Measurements from ENCODE around the gene IGLON5.

The IGLON5 gene

GRCh38 chr19:51321799-51322198, 10.4 kb downstream of the IGLON5 start:
- TF ChIP-seq CTCF (IDR thresholded peaks at IDR 0.05; ENCODE audit: control insufficient read depth, extremely low read depth, insufficient read depth), result no peak
- H3K4me3 ChIP-seq (ENCODE audit: low read depth, low read length), result no peak overlapping the region
- no peak for DNase-seq (ENCODE audit: low read depth)

GRCh38 chr19:51323481-51324166, 12.2 kb downstream of the IGLON5 start:
- DNase-seq (ENCODE audit: low read depth), result no peak
- no peak for TF ChIP-seq CTCF (IDR thresholded peaks at IDR 0.05; ENCODE audit: control insufficient read depth, extremely low read depth, insufficient read depth)
- no peak overlapping the region for H3K4me3 ChIP-seq (ENCODE audit: low read depth, low read length)

- no peak for DNase-seq (ENCODE audit: low read depth)
- no peak overlapping the region for H3K4me3 ChIP-seq (ENCODE audit: low read depth, low read length)
- no peak for TF ChIP-seq CTCF (IDR thresholded peaks at IDR 0.05; ENCODE audit: control insufficient read depth, extremely low read depth, insufficient read depth)
Observed at GRCh38 chr19:51324167-51324481, 12.7 kb downstream of the IGLON5 start.

GRCh38 chr19:51325161-51325976, 13.9 kb downstream of the IGLON5 start:
- no peak for TF ChIP-seq CTCF (IDR thresholded peaks at IDR 0.05; ENCODE audit: control insufficient read depth, extremely low read depth, insufficient read depth)
- H3K4me3 ChIP-seq (ENCODE audit: low read depth, low read length), result no peak overlapping the region
- no peak for DNase-seq (ENCODE audit: low read depth)

GRCh38 chr19:51326216-51327065, 15.0 kb downstream of the IGLON5 start:
- no peak overlapping the region for H3K4me3 ChIP-seq (ENCODE audit: low read depth, low read length)
- TF ChIP-seq CTCF (IDR thresholded peaks at IDR 0.05; ENCODE audit: control insufficient read depth, extremely low read depth, insufficient read depth), result no peak
- no peak for DNase-seq (ENCODE audit: low read depth)

DNA sequence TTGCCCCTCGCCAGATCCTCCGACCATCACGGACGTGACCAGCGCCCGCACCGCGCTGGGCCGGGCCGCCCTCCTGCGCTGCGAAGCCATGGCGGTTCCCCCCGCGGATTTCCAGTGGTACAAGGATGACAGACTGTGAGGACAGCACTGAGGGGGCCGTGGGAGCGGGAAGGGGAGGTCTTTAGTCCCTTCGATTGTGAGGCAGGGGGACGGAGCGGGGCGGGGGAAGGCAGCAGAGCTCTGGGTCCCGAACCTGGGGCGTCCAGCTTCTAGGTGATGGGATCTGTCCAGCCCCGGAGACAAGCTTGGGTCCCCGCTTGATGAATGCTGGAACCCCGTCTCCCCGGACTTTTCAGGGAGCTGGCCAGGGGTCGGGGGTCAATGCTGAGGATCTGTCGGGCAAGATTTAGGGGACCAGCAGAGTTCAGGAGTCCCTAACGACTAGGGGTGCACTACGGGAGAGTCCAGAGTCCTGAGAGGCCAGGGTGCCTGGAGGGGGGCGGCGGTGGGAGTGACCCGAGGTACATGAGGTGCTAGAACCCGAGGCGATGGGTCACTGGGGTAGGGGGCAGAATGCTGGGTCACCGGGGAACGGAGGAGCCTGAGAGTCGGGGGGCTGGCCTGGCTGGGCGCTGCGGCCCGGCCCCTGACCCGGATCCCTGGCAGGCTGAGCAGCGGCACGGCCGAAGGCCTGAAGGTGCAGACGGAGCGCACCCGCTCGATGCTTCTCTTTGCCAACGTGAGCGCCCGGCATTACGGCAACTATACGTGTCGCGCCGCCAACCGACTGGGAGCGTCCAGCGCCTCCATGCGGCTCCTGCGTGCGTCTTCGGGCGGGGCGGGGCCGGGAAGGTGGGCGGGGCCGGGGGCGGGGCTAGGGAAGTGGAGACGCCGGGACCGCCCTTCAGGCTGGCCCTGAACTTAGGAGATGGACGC, 15.9 kb downstream of the IGLON5 start:
- peak overlapping the region; percentile 53 for H3K4me3 ChIP-seq (ENCODE audit: low read depth, low read length)
- peak; percentile 55 for TF ChIP-seq CTCF (IDR thresholded peaks at IDR 0.05; ENCODE audit: control insufficient read depth, extremely low read depth, insufficient read depth)
- DNase-seq (ENCODE audit: low read depth), result no peak
